Endothelial cell of umbilical vein (primary cell): ENCODE measurements around the gene HDAC3.
A peak's percentile ranks its signal among the peaks of the same experiment; 100 is the strongest.

Experiments
- EZH2 ChIP-seq: IDR thresholded peaks from 2 replicates; pipeline ENCODE4 v1.6.1; 2012; ENCODE audit warnings: borderline replicate concordance, low read depth, mild to moderate bottlenecking, moderate library complexity, low read length, inconsistent platforms; ENCODE audit not compliant: severe bottlenecking
- MYC ChIP-seq: IDR thresholded peaks from one replicate; pipeline ENCODE4 v1.6.1; 2011; ENCODE audit warnings: mild to moderate bottlenecking, low read depth, low read length
- TF ChIP-seq, protein P1 (sequence below), 2 donors: IDR thresholded peaks; 1 replicate in 1 of 2; 2 replicates in 1 of 2; pipeline ENCODE4 v1.5.1; 2011; ENCODE audit warnings: low read length in 2 of 2, mild to moderate bottlenecking in 2 of 2, moderate library complexity in 2 of 2, control low read depth in 1 of 2, inconsistent platforms in 1 of 2, low read depth in 1 of 2; ENCODE audit not compliant: insufficient read depth in 1 of 2; ENCODE audit errors: extremely low read depth in 1 of 2

DNA sequence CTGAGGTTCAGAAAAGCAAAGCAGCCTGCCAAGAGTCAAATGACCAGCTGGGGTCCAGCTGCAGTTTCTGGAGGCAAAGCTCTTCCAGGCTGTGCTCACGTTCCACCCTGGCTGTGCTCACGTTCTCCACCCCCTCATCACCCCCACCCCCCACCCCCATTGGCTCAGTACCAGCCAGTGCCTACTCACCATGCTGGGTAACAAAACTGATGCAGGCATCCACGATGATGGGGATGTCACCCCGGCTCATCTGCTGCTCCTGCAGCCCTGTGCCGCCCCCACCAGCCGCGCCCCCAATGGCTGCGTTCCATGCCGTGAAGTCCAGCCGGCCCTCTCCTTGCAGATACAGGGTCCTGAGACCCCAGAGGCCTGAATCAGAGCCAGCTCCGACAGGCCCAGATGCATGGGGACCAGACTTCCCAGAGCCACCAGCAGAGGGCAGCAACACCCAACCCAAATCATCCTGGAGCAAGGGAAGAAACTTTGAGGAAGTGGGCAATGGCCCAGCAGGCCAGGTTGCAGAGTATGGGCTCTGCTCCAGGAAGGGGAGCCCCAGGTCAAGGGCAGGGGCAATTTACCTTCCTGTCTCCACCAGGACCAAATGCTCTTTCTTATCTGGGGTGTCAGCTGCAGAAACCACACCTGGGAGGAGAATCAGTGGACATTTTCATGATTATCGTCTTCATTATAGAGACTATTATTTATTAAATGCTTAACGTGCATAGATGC is 28.2 kb upstream of the HDAC3 start:
- TF ChIP-seq, protein P1, sequence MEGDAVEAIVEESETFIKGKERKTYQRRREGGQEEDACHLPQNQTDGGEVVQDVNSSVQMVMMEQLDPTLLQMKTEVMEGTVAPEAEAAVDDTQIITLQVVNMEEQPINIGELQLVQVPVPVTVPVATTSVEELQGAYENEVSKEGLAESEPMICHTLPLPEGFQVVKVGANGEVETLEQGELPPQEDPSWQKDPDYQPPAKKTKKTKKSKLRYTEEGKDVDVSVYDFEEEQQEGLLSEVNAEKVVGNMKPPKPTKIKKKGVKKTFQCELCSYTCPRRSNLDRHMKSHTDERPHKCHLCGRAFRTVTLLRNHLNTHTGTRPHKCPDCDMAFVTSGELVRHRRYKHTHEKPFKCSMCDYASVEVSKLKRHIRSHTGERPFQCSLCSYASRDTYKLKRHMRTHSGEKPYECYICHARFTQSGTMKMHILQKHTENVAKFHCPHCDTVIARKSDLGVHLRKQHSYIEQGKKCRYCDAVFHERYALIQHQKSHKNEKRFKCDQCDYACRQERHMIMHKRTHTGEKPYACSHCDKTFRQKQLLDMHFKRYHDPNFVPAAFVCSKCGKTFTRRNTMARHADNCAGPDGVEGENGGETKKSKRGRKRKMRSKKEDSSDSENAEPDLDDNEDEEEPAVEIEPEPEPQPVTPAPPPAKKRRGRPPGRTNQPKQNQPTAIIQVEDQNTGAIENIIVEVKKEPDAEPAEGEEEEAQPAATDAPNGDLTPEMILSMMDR (IDR thresholded peaks at IDR 0.05; ENCODE audit: extremely low read depth in 1 of 2, insufficient read depth in 1 of 2, low read depth in 1 of 2, low read length in 2 of 2): peak; percentile 85 to 90
- TF ChIP-seq MYC (no peak), EZH2 (no peak)
